Aorta (tissue), 5 donors: ENCODE results near the gene CYB5D1. TPM values are rescaled to one million over a fixed set of nuclear protein-coding genes. Genes with fewer than 3 reads are reported as not detected.

Experiments used
- ATAC-seq: fragments of 200-7000 bp; cut with Tn5 transposase; one replicate; pipeline ENCODE4 v1.9.1; 2022; ENCODE audit warnings: moderate library complexity; ENCODE audit not compliant: low FRiP score
- DNase-seq, 2 donors: peaks; one replicate each; pipeline ENCODE4 v3.0.0-alpha.2; 2020
- H3K27ac ChIP-seq, 2 donors: one replicate each; pipeline ENCODE4 v1.5.1; 2013; ENCODE audit warnings: low read length in 2 of 2, mild to moderate bottlenecking in 2 of 2, moderate library complexity in 2 of 2, control low read depth in 1 of 2, inconsistent platforms in 1 of 2, low read depth in 1 of 2
- H3K27me3 ChIP-seq, 2 donors: one replicate each; pipeline ENCODE4 v1.6.1; 2013; ENCODE audit warnings: control low read depth in 1 of 2, low read length in 1 of 2, mild to moderate bottlenecking in 1 of 2, moderate library complexity in 1 of 2; ENCODE audit not compliant: insufficient read depth in 2 of 2, control insufficient read depth in 1 of 2
- H3K36me3 ChIP-seq, 2 donors: one replicate each; pipeline ENCODE4 v1.6.1; 2013; ENCODE audit warnings: control low read depth in 1 of 2, low read length in 1 of 2, mild to moderate bottlenecking in 1 of 2; ENCODE audit not compliant: insufficient read depth in 2 of 2, control insufficient read depth in 1 of 2
- H3K4me1 ChIP-seq, 2 donors: one replicate each; pipeline ENCODE4 v1.6.1; 2013; ENCODE audit warnings: low read length in 2 of 2, control low read depth in 1 of 2, mild to moderate bottlenecking in 1 of 2, moderate library complexity in 1 of 2; ENCODE audit not compliant: insufficient read depth in 2 of 2, control insufficient read depth in 1 of 2
- H3K4me3 ChIP-seq, 2 donors: one replicate each; pipeline ENCODE4 v1.5.1; 2013; ENCODE audit warnings: low read length in 2 of 2, control low read depth in 1 of 2, mild to moderate bottlenecking in 1 of 2
- H3K9me3 ChIP-seq: one replicate; pipeline ENCODE4 v1.6.1; 2013; ENCODE audit warnings: mild to moderate bottlenecking, low read length; ENCODE audit not compliant: control insufficient read depth
- WGBS, 2 donors: extraction: QIAGEN DNeasy Blood & Tissue Kit; methylation state at CpG; one replicate each; pipeline ENCODE4 v1.1.7; 2013; 5-methylcytosine and 5-hydroxymethylcytosine counted together
- intact Hi-C, 2 donors: fragments of 100-400 bp; cut with DNase I; formaldehyde crosslinking; loops; one replicate each; pipeline versions ENCODE4 v1.14.2 to v1.15.0; 2022
- polyA plus RNA-seq, 2 donors: library from polyadenylated mRNA; stranded (reverse); fragments of 200-250 nt; gene quantifications; one replicate each; pipeline ENCODE4 v1.2.3, GENCODE V29; 2013
- total RNA-seq, 2 donors: library from RNA; stranded (reverse); fragmentation: NEBNext Ultra II Directional; extraction: Animal tissue kit (Norgen Biotek cat#: 25700); gene quantifications; one replicate each; pipeline ENCODE4 v1.2.1, GENCODE V29; 2021
- donor health status: healthy with polysubstance abuse.
- donor health status: Bipolar disorder and iron deficiency.
- donor health status: DM: no; HTN: no; CAD: no.
- donor health status: DM: no; HTN: no; CAD: no.
- donor health status: DM: yes; HTN: yes; CAD: no.

Gene CYB5D1
- total and polyA plus RNA-seq, 4 donors: 6.1 to 12.5 (median 9.4) TPM

DNA sequence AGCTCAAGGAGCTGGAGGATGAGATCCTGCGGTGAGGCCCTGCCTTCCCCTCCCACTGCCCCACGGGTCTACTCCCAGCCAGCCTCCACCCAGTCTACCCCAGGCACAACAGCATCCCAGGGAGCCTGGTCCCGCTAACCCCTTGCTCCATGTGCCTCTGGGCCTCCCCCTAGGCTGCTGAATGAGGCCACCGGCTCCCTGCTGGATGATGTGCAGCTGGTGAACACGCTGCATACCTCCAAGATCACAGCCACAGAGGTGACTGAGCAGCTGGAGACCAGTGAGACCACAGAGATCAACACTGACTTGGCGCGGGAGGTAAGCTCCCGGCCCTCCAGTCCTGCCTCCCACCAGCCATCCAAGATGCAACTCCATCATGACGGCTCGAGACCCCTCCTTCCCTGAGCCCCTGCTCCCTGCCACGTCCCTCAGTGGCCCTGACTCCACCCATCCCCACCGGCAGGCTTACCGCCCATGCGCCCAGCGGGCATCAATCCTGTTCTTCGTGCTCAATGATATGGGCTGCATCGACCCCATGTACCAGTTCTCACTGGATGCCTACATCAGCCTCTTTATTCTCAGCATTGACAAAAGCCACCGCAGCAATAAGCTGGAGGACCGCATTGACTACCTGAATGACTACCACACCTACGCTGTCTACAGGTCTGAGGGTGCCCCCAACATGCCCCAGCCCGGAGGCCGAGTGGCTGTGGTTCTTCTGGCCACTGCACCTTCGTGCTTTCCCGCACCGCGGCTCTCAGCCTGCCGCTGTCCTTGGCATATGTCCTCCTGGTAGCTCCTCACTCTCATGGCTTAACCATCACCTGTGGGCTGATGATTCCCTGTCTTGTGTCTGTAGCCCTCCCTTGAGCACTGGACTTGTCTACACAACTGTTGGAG, 38.8 kb upstream of the CYB5D1 start:
- no peak overlapping the region for H3K4me3 ChIP-seq
- no peaks in the 10 kb centered on the region for H3K9me3 ChIP-seq
- no peaks in the 10 kb centered on the region for H3K36me3 ChIP-seq
- no peaks in the 10 kb centered on the region for H3K4me1 ChIP-seq
- DNase-seq (peak in 1 of 2 donors; percentile 68), ATAC-seq (no peak)
- H3K27ac ChIP-seq: no peak overlapping the region
- 85 to 86% methylated on average over 27 of the region's 27 CpGs for WGBS, 2 donors
- intact Hi-C loops: no loop called here
- H3K27me3 ChIP-seq: no peaks in the 10 kb centered on the region

DNA sequence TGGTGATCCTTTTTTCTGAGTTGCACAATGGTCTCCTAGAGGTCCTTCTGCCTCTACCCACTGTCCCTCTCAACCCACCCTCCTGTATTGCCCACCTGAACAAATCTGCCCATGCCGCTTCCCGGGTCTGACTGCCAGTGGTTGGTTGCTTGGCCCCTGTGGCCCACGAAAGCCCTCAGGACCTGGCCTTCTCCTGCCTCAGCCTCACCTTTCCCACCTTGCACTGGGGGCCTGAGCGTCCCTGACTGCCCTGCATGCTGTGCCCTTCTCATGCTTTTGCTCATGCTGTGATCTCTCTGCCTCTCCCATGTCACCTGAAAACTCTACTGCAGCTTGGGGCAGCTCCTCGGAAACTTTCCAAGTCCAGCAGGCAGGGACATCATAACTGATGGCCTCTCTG, 37.6 kb upstream of the CYB5D1 start:
- 79 to 82% methylated on average over 5 of the region's 5 CpGs for WGBS, 2 donors

DNA sequence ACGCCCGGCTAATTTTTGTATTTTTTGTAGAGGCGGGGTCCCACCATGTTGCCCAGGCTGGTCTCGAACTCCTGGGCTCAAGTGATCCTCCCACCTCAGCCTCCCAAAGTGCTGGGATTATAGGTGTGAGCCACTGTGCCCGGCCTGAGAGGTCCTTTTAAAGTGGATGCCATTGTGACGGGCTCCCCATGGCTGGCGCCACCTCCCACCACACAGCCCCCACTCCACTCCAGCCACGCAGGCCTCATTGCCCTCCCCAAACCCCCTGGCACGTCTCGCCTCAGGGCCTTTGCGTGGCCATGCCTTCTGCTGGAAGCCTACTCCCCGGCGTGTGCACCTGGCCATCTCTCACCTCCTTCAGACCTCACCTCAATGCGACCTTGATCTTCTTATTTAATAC, 35.7 kb upstream of the CYB5D1 start:
- DNase-seq (peak; percentile 38 to 51), ATAC-seq (no peak)
- Histone ChIP-seq H3K36me3 (no peaks in the 10 kb centered on the region), H3K4me1 (no peaks in the 10 kb centered on the region), H3K9me3 (no peaks in the 10 kb centered on the region), H3K27ac (no peak overlapping the region), H3K4me3 (no peak overlapping the region), H3K27me3 (no peaks in the 10 kb centered on the region)
- intact Hi-C loops: loop anchor here (1.0 to 5.0 kb wide), 2 partner anchors 29 to 80 kb away; no protein-coding TSS in a partner anchor
- WGBS, 2 donors: 68 to 73% methylated on average over 14 of the region's 14 CpGs

More for the DNA sequence above, 37.6 kb upstream of the CYB5D1 start:
- H3K27me3 ChIP-seq: no peaks in the 10 kb centered on the region
- no peaks in the 10 kb centered on the region for H3K36me3 ChIP-seq
- H3K4me3 ChIP-seq: no peak overlapping the region
- intact Hi-C loops: loop anchor here in 1 of 2 donors (5.0 kb wide), 1 partner anchor 78 kb away; no protein-coding TSS in a partner anchor
- no peak for ATAC-seq
- DNase-seq: peak in 1 of 2 donors; percentile 61
- no peak overlapping the region for H3K27ac ChIP-seq
- no peaks in the 10 kb centered on the region for H3K4me1 ChIP-seq
- no peaks in the 10 kb centered on the region for H3K9me3 ChIP-seq

DNA sequence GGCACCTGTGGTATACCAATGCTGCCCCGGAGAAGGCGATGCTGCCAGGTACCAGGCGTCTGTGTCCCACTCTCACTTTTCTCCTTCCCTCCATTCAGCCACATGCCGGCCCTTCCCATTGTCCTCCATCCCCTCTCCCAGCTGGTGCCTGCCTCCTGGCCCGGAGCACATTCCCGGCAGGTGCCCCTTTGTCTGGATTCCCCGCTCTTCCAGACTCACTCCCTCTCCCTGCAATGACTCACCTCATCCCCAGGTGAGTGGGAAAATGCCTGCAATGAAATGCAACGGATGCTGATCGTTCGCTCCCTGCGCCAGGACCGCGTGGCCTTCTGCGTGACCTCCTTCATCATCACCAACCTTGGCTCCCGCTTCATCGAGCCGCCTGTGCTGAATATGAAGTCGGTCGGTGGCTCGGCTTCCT, 34.2 kb upstream of the CYB5D1 start:
- intact Hi-C loops: loop anchor here in 1 of 2 donors (5.0 kb wide), 1 partner anchor 81 kb away; no protein-coding TSS in a partner anchor
- Histone ChIP-seq H3K36me3 (no peaks in the 10 kb centered on the region), H3K27me3 (no peaks in the 10 kb centered on the region), H3K4me3 (no peak overlapping the region), H3K4me1 (no peaks in the 10 kb centered on the region), H3K27ac (no peak overlapping the region), H3K9me3 (no peaks in the 10 kb centered on the region)
- peak in 1 of 2 donors; percentile 66 for DNase-seq
- ATAC-seq: no peak
- WGBS, 2 donors: 79 to 83% methylated on average over 20 of the region's 20 CpGs

DNA sequence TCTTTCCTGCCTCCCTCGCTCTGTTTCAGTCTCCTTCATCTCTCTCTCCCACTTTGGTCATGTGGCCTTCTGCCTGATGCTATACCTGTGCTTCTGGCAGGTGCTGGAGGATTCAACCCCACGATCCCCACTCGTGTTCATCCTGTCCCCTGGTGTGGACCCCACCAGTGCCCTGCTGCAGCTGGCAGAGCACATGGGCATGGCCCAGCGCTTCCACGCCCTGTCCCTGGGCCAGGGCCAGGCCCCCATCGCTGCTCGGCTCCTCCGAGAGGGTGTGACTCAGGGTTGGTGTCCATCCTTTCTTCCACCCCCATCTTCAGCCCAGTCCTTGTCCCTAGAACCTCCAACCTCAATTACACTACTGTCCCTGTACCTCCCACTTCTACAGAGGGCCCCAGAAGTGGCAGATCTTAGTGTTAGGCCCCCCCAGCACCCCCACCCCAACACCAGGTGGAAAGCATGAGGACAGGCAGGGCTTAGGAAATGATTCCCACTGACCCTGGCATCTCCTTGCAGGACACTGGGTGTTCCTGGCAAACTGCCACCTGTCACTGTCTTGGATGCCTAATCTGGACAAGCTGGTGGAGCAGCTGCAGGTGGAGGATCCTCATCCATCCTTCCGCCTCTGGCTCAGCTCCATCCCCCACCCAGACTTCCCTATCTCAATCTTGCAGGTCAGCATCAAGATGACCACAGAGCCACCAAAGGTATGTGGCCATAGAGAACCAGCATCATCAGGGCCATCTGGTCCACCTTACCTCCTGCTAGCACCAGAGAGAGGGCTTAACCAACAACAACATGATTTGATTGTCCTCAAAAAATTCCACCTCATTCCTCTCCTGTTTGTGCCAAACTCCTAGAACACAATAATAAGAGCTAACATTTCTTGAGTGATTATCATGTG, 33.5 kb upstream of the CYB5D1 start:
- Histone ChIP-seq H3K9me3 (no peaks in the 10 kb centered on the region), H3K27me3 (no peaks in the 10 kb centered on the region), H3K4me3 (no peak overlapping the region), H3K36me3 (no peaks in the 10 kb centered on the region), H3K4me1 (no peaks in the 10 kb centered on the region), H3K27ac (no peak overlapping the region)
- 78 to 83% methylated on average over 9 of the region's 9 CpGs for WGBS, 2 donors
- peak; percentile 45 to 46 for DNase-seq
- intact Hi-C loops: loop anchor here in 1 of 2 donors (5.0 kb wide), 1 partner anchor 82 kb away; no protein-coding TSS in a partner anchor
- no peak for ATAC-seq

DNA sequence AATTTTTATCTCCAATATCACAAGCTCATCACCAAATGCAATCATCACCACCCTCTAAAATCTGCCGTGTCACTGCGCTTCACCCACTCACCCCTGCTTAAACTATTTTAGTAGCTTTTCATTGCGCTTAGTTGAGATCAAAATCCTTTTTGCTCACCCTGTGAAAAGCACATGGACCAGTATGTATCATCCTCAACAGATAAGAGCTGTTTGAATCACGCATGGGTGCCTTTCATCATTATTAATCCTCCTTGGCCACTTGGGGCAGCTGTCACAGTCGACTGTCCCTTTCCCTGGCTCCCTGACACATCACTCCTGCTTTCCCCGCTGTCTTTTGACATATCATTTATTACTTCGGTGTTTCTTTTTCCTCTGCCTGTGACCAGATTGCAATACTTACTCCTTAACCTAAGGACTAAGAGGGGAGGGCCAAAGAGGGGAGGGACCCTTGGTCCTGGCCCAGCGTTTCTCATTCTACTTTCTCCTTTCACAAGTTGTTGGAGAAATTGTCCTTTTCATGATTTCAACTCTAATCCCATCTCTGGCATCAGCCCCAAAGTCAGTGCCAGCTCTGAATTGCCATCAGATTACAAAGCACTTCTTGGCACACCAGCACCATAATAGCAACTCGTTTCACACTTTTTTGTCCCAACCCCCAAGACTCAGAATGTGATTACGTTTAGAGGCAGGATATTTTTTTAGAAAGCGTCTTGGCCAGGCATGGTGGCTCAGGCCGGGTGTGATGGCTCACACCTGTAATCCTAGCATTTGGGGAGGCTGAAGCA, 32.4 kb upstream of the CYB5D1 start:
- no peaks in the 10 kb centered on the region for H3K9me3 ChIP-seq
- no peak overlapping the region for H3K27ac ChIP-seq
- H3K4me1 ChIP-seq: no peaks in the 10 kb centered on the region
- H3K36me3 ChIP-seq: no peaks in the 10 kb centered on the region
- H3K4me3 ChIP-seq: no peak overlapping the region
- H3K27me3 ChIP-seq: no peaks in the 10 kb centered on the region
- WGBS, 2 donors: 18 to 21% methylated on average over 12 of the region's 12 CpGs
- ATAC-seq (no peak), DNase-seq (peak; percentile 41 to 70)
- intact Hi-C loops: no loop called here

DNA sequence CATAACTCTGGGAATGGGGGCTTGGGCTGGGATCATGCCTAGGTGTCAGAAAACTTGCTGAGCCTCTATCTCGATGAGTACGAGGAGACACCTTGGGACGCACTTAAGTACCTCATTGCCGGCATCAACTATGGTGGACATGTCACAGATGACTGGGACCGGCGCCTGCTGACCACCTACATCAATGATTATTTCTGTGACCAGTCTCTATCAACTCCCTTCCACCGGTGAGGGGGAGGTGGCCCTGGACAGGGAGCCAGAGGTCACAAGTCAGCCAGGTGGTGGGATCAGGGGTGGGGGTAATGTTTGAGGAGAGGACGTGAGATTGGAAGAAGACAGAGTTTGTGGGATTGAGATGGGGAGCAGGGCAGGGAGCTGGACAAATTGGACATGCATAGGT, 27.2 kb upstream of the CYB5D1 start:
- DNase-seq (peak in 1 of 2 donors; percentile 64), ATAC-seq (no peak)
- Histone ChIP-seq H3K4me1 (no peaks in the 10 kb centered on the region), H3K27ac (no peak overlapping the region), H3K9me3 (no peaks in the 10 kb centered on the region), H3K4me3 (no peak overlapping the region), H3K27me3 (no peaks in the 10 kb centered on the region), H3K36me3 (no peaks in the 10 kb centered on the region)
- intact Hi-C loops: no loop called here
- 89 to 90% methylated on average over 8 of the region's 8 CpGs for whole genome bisulfite sequencing, 2 donors

DNA sequence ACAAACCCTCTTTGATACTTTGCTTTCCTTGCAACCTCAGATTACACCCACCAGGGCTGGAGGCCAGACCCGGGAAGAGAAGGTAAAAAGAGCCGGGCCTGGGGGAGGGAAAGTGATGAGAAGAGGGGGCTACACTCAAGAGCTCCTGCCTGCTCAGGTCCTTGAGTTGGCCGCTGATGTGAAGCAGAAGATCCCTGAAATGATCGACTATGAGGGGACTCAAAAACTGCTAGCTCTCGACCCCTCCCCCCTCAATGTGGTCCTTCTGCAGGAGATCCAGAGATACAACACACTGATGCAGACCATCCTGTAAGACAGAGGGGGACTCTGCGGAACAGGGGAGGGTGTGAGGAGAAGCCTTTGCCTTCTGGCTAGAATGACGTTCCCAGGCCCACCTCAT, 26.6 kb upstream of the CYB5D1 start:
- peak; percentile 42 to 44 for DNase-seq
- intact Hi-C loops: no loop called here

More for the DNA sequence above, 26.6 kb upstream of the CYB5D1 start:
- Histone ChIP-seq H3K4me3 (no peak overlapping the region), H3K36me3 (no peaks in the 10 kb centered on the region), H3K27me3 (no peaks in the 10 kb centered on the region), H3K4me1 (no peaks in the 10 kb centered on the region), H3K9me3 (no peaks in the 10 kb centered on the region), H3K27ac (no peak overlapping the region)
- 75 to 77% methylated on average over 7 of the region's 7 CpGs for WGBS, 2 donors
- no peak for ATAC-seq
